ENCODE measurements around the gene MPP3.
"Not testable (repeated sequence)": the region's sequence is repeated elsewhere in the genome, so short reads cannot be mapped to it uniquely, and the experiment has no call there.

The MPP3 gene

GRCh38 chr17:43801844-43802243 lies 31.1 kb downstream of the MPP3 start:
- no peak for DNase-seq

GRCh38 chr17:43800736-43801135 lies 32.2 kb downstream of the MPP3 start:
- no peak for DNase-seq

GRCh38 chr17:43799047-43799446 lies 33.9 kb downstream of the MPP3 start:
- no peak for DNase-seq

- DNase-seq: not testable (repeated sequence)
Observed at GRCh38 chr17:43798024-43798423, 34.9 kb downstream of the MPP3 start.

DNA sequence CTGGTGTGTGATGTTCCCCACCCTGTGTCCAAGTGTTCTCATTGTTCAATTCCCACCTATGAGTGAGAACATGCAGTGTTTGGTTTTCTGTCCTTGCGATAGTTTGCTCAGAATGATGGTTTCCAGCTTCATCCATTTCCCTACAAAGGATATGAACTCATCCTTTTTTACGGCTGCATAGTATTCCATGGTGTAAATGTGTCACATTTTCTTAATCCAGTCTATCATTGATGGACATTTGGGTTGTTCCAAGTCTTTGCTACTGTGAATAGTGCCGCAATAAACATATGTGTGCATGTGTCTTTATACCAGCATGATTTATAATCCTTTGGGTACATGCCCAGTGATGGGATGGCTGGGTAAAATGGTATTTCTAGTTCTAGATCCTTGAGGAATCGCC lies 40.3 kb downstream of the MPP3 start:
- DNase-seq: not testable (repeated sequence)

- peak; percentile 14 for DNase-seq
Observed at GRCh38 chr17:43791589-43791988, 41.4 kb downstream of the MPP3 start.

GRCh38 chr17:43790311-43790940 lies 42.5 kb downstream of the MPP3 start:
- no peak for DNase-seq

- DNase-seq: no peak
Observed at GRCh38 chr17:43789482-43789881, 43.5 kb downstream of the MPP3 start.

DNA sequence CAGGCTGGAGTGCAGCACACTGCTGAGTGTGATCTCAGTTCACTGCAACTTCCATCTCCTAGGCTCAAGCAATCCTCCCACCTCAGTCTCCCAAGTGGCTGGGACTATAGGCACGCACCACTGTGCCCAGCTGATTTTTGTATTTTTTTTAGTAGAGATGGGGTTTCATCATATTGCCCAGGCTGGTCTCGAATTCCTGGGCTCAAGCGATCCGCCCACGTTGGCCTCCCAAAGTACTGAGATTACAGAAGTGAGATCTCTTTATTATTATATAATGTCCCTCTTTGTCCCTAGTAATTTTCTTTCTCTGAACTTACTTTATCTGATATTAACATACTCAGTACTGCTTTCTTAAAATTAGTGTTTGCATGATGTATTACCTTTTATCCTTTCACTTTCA lies 44.4 kb downstream of the MPP3 start:
- DNase-seq: no peak

- no peak for DNase-seq
Observed at GRCh38 chr17:43787728-43788127, 45.2 kb downstream of the MPP3 start.

- DNase-seq: peak; percentile 15
Observed at GRCh38 chr17:43784628-43785101, 48.3 kb downstream of the MPP3 start.

DNA sequence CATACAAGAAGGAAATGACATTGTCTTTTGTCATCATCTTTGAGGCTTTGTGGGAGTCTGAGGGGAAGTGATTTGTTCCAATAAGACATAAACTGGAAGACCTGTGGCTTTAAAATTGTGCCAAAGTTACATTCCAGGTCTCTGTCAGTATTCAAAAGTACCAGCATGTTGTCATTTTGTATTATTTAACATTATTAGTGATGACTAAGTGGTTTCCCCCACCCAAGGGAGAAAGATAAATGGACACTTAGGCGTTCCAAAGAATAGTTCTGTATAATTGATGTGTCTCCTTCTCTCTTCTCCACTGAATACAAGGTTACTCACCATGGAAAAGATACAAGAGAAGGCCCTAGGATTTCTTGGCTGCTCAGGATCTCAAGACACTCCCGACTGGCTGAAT lies 48.9 kb downstream of the MPP3 start:
- DNase-seq: no peak

DNA sequence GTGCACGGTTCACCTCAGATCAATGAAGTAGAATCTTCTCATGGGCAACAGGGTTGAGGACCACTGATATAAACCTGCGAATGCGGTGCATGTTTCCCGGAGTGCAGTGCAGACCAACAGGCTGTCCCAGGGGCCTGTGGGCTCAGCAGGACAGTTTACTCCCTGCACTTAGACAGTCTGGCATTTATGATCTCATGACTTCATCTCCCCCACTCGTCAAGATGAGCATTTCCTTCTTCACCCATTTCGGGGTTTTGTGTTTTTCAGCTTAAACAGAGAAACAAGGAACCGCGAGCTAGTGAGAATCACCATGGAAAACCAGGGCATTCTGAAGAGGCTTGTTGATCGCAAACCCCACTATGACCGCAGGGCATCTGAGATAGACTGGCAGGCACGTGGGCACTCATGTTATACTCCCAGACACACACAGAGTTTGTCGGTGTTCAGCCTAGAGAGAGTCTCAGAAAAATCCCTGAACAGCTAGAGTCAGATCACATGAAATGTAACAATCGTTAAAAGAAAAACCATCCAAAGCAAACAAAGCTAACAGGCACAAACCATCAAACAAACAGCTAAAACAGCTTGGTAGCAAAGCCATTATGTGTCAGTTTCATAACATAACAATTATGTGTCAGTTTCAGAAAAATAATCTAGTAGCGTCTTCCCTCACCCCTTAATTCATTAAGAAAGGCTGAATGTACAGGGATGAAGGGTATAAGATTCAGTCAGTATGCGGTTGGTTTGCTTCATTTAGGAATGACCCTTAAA lies 49.8 kb downstream of the MPP3 start:
- no peak for DNase-seq

DNA sequence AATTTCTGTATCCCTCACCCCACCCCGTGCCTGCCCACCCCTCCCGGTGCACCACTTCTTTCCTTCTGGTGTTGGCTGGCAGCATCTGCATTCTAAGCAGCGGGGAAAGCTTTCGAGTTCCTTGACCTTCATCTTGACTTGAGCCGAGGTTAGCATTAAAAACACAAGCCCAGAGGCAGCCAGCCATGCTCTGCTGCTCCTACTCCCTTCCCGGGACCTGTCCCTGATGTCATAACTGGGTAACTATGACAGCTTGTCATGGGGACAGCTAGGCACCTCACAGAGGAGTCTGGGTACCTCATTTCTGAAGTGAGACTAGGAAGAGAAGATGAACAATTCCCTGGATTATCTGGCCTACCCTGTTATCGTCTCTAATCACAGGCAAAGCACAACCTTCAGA lies 52.8 kb downstream of the MPP3 start, which contains the start of gene CFAP97D1:
Gene CFAP97D1 (plus strand): TSS at position 301 of the 400 bp plus-strand sequence. CDS start 28 bp downstream, at position 329.
- DNase-seq: no peak

DNA sequence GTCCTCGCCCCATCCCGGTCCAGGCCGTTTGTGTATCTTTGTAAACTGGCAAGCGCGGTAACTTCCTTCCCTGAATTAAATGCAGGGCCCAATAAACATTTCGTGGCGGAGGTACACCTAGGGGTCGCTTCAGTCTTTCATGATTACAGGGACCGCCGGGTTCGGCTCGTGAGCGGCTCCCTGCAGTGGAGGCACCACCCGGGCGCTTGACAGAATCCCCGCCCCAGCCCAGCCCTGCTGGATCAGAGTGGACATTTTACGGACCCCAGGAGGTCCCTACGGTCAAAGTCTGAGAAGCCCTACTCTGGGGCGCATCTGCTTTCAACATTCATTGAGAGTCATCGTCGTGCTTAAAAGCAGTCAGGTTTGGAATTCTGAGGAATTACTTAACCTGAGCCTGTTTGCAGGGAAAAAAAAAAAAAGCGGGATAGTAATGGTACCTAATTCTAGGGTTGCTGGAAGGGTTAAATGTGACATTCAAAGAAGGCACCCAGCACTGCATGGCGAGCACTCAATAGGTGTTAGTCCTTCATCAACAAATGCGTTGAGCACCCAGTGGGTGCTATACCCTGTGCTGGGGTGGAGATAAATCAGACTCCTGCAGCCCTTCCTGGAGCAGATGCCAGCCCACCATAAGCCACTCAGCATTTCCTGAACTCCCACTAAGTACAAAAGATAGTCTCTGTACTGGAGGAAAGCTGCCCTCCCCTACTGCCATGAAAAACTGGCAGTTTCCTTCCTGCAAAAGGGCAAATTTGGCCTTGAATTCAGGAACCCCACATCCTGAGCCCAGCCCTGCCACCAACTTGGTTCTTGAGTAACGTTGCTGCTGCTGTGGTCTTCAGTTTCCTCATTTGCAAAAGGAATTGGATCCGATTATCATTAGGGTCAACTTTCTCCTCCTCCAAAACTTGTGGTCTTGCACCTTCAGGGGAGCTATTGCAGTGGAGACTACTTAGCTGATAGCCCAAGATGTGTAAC lies 53.5 kb downstream of the MPP3 start:
- no peak for DNase-seq

GRCh38 chr17:43778337-43779144 lies 54.4 kb downstream of the MPP3 start, which contains the start of gene DUSP3:
Gene DUSP3, minus strand, starts transcription at chr17:43778977. Its CDS starts 53 bp downstream, at chr17:43778924.
- DNase-seq: peak; percentile 76

GRCh38 chr17:43774304-43775250 lies 58.4 kb downstream of the MPP3 start:
- no peak for DNase-seq

GRCh38 chr17:43772877-43773648 lies 59.9 kb downstream of the MPP3 start:
- DNase-seq: no peak

GRCh38 chr17:43771463-43771862 lies 61.5 kb downstream of the MPP3 start:
- no peak for DNase-seq

DNA sequence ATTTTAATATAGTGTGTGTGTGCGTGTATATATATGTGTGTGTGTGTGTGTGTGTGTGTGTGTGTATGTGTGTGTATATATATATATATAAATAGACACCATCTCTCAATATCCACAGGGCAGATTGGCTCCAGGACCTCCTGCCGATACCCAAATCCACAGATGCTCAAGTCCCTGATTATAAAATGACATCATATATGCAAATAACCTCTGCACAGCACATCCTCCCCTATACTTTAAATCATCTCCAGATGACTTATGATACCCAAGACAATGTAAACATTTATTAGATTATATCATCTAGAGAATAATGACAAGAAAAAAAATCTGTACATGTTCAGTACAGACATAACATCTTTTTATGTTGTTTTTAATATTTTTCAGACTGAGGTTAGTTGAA lies 62.0 kb downstream of the MPP3 start:
- DNase-seq: no peak
